IMR-90 (cell line): ENCODE results near the gene KLC1.

Experiments used
- BHLHE40 ChIP-seq: fragments of 150-350 bp; IDR thresholded peaks from 2 replicates; pipeline ENCODE4 v1.6.1; 2016; ENCODE audit warnings: mild to moderate bottlenecking, low read depth, low read length
- CTCF ChIP-seq: conservative IDR thresholded peaks from 2 replicates; pipeline ENCODE4 v1.5.1; 2012; ENCODE audit warnings: mild to moderate bottlenecking, low read depth, low read length, improper control_type of control experiment
- ELK1 ChIP-seq: fragments of 150-350 bp; IDR thresholded peaks from 2 replicates; pipeline ENCODE4 v1.6.1; 2016; ENCODE audit warnings: low read depth, mild to moderate bottlenecking, low read length, moderate library complexity, borderline replicate concordance
- POLR2A ChIP-seq: IDR thresholded peaks from 2 replicates; pipeline ENCODE4 v1.6.1; 2012; ENCODE audit warnings: mild to moderate bottlenecking, low read depth, low read length
- RAD21 ChIP-seq: IDR thresholded peaks from 2 replicates; pipeline ENCODE4 v1.6.1; 2012; ENCODE audit warnings: low read length, improper control_type of control experiment
- RCOR1 ChIP-seq: IDR thresholded peaks from 2 replicates; pipeline ENCODE4 v1.6.1; 2012; ENCODE audit warnings: mild to moderate bottlenecking, low read length, improper control_type of control experiment; ENCODE audit not compliant: insufficient replicate concordance
- RFX5 ChIP-seq: IDR thresholded peaks from 2 replicates; pipeline ENCODE4 v1.8.0; 2012; ENCODE audit warnings: low read depth, mild to moderate bottlenecking, low read length, moderate library complexity
- TF ChIP-seq, protein P1 (sequence below): fragments of 150-350 bp; IDR thresholded peaks from 2 replicates; pipeline ENCODE4 v1.6.1; 2017; ENCODE audit warnings: mild to moderate bottlenecking, antibody characterized with exemption, low read length, low read depth

- TF ChIP-seq, protein P1, sequence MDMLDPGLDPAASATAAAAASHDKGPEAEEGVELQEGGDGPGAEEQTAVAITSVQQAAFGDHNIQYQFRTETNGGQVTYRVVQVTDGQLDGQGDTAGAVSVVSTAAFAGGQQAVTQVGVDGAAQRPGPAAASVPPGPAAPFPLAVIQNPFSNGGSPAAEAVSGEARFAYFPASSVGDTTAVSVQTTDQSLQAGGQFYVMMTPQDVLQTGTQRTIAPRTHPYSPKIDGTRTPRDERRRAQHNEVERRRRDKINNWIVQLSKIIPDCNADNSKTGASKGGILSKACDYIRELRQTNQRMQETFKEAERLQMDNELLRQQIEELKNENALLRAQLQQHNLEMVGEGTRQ = no peak
- no peak for TF ChIP-seq CTCF
- TF ChIP-seq POLR2A = no peak
- no peak for TF ChIP-seq RFX5
- TF ChIP-seq BHLHE40 = no peak
- no peak for TF ChIP-seq RCOR1
- TF ChIP-seq RAD21 = no peak
- TF ChIP-seq ELK1 = no peak
Measured at GRCh38 chr14:103659631-103660030, 30.6 kb downstream of the KLC1 start.
